Inflammatory macrophage (primary cell): ENCODE measurements around the gene CELSR1.
A peak's percentile ranks its signal among the peaks of the same experiment; 100 is the strongest.
"Not testable (repeated sequence)": the region's sequence is repeated elsewhere in the genome, so short reads cannot be mapped to it uniquely, and the experiment has no call there.

Experiments
- DNase-seq, 2 donors: peaks; one replicate each; pipeline ENCODE4 v3.0.0-alpha.2; 2020 to 2022

CELSR1 gene

GRCh38 chr22:46511151-46512038, 26.0 kb downstream of the CELSR1 start:
- no peak for DNase-seq

GRCh38 chr22:46509416-46510089, 27.9 kb downstream of the CELSR1 start:
- no peak for DNase-seq

GRCh38 chr22:46508491-46508999, 28.9 kb downstream of the CELSR1 start:
- DNase-seq = no peak

GRCh38 chr22:46507451-46508425, 29.7 kb downstream of the CELSR1 start:
- no peak for DNase-seq

GRCh38 chr22:46504584-46504983, 32.8 kb downstream of the CELSR1 start:
- DNase-seq = no peak

GRCh38 chr22:46502440-46503175, 34.8 kb downstream of the CELSR1 start:
- peak; percentile 42 to 50 for DNase-seq

GRCh38 chr22:46501701-46502100, 35.7 kb downstream of the CELSR1 start:
- peak; percentile 42 to 47 for DNase-seq

GRCh38 chr22:46501265-46501664, 36.2 kb downstream of the CELSR1 start:
- DNase-seq = not testable (repeated sequence)

- no peak for DNase-seq
These were observed 37.2 kb downstream of the CELSR1 start for GRCh38 chr22:46500201-46500600.

GRCh38 chr22:46499805-46500189, 37.6 kb downstream of the CELSR1 start:
- DNase-seq = no peak

GRCh38 chr22:46491946-46492345, 45.5 kb downstream of the CELSR1 start:
- DNase-seq = no peak

- no peak for DNase-seq
These were observed 46.9 kb downstream of the CELSR1 start for GRCh38 chr22:46490538-46490937.

- no peak for DNase-seq
These were observed 50.3 kb downstream of the CELSR1 start for GRCh38 chr22:46486996-46487717.

GRCh38 chr22:46484861-46485595, 52.4 kb downstream of the CELSR1 start:
- no peak for DNase-seq

- DNase-seq = no peak
These were observed 53.1 kb downstream of the CELSR1 start for GRCh38 chr22:46484156-46484860.

- DNase-seq = peak; percentile 48 to 75
These were observed 54.1 kb downstream of the CELSR1 start for GRCh38 chr22:46483353-46483752.

GRCh38 chr22:46482056-46482675, 55.3 kb downstream of the CELSR1 start:
- peak; percentile 57 to 73 for DNase-seq

GRCh38 chr22:46481386-46481785, 56.0 kb downstream of the CELSR1 start:
- no peak for DNase-seq

GRCh38 chr22:46480396-46480795, 57.0 kb downstream of the CELSR1 start:
- no peak for DNase-seq
